ENCODE measurements around the gene C1orf167. TPM values are rescaled to one million over a fixed set of nuclear protein-coding genes. Genes with fewer than 3 reads are reported as not detected.

Gene C1orf167
- total and polyA plus RNA-seq, 2 of the 8 experiments (the other 6 are each of a cell fraction or from before 2014, with no cell fraction given): 0.70 to 1.3 TPM

DNA sequence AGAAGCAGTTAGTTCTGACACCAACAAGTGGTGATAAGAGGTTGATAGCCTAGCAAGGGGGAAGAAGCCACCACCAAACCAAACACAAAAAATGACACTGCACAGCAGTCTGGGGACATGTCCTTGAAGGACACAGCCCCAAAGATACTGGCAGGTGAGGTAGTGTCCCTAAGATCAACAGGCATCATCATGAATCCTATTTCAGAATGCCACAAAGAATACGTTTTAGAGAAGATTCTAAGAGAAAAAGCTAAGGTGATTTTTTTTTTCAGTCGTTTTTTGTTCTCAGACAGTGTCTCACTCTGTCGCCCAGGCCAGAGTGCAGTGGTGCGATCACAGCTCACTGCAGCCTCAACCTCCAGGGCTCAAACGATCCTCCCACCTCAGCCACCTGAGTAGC lies 24.2 kb downstream of the C1orf167 start (continued):
- TF ChIP-seq, protein P1, sequence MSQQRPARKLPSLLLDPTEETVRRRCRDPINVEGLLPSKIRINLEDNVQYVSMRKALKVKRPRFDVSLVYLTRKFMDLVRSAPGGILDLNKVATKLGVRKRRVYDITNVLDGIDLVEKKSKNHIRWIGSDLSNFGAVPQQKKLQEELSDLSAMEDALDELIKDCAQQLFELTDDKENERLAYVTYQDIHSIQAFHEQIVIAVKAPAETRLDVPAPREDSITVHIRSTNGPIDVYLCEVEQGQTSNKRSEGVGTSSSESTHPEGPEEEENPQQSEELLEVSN (IDR thresholded peaks at IDR 0.05): no peak
- no peak for TF ChIP-seq SIN3A (conservative IDR thresholded peaks at IDR 0.05 in 1 of 2, IDR thresholded peaks at IDR 0.05 in 1 of 2; ENCODE audit: low read depth in 1 of 2, low read length in 2 of 2)
- no peak for TF ChIP-seq BRCA1 (IDR thresholded peaks at IDR 0.05; ENCODE audit: low read depth, low read length)
- TF ChIP-seq CHD1 (IDR thresholded peaks at IDR 0.05; ENCODE audit: low read depth, low read length): no peak
- TF ChIP-seq EGR1 (IDR thresholded peaks at IDR 0.05; ENCODE audit: borderline replicate concordance, low read depth, low read length): no peak
- no peak for TF ChIP-seq SAP30 (IDR thresholded peaks at IDR 0.05; ENCODE audit: insufficient read depth, insufficient replicate concordance, low read length)
- TF ChIP-seq SIRT6 (IDR thresholded peaks at IDR 0.05; ENCODE audit: low read length): no peak
- no peak for TF ChIP-seq MAFK (IDR thresholded peaks at IDR 0.05; ENCODE audit: low read depth, low read length)
